Right hindlimb (tissue), 1 donor: ENCODE results near the gene FN3K.

Experiments
- DNase-seq: peaks from one replicate; pipeline ENCODE4 v3.0.0-alpha.2; 2018

FN3K gene

DNA sequence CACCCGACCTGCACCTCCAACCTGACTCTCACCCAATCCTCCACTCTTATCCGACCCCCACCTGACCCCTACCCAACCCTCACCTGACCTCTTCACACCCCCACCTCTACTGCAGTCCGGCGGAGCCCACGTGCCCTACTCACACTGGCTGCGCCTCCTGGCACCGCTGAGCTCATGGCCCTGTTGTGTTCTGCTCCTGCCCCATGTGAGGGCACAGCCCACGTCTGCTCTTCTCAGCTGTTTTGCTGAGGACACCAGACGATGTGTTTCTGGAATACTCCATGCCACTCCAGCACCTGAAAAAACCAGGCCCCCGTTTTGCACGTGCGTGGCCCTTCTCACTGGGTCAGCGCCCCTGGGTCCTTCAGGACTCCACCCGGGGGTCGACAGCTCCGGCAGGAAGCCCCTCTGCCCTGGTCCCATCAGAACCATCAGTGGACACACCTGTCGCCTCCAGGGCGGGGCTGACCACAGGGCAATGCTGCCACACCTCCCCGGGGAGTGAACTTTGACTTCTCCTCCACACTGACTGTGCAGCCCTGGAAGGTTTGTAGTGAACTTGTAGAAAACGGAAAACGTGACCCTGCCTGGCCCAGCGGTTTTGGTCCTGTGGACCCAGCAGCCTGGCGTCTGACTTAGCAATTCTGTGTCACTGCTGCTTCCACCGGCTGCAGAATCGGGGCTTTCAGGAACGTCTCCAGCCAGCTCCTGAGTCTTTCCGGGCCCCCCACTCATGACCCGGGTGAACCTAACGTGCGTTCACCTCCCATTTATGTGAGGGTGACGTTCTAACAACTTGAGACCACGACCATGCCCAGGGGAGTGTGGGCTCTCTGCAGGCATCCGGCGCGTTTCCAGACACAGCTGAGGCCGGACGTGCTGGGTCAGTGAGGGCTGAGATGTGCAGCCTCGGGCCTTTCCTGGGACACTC lies 31.2 kb upstream of the FN3K start:
- DNase-seq: no peak

DNA sequence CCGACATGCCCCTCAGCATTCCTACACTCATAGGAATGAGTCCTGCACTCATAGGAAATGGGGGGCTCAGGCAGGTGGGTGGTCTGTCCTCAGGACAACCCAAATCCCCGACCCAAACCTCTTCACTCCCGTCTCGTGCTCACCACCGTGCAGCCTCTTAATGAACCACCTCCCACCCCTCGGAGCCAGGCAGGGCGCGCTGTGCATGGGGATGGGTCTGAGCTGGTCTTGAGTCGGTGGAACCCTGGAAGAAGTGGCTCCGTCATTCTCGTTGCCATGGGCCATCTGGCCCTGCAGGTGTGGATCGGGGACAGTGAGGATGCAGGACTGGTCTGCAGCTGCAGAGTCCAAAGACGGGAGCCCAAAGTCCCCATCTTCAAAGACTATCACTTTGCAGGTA lies 30.5 kb upstream of the FN3K start:
- no peak for DNase-seq

DNA sequence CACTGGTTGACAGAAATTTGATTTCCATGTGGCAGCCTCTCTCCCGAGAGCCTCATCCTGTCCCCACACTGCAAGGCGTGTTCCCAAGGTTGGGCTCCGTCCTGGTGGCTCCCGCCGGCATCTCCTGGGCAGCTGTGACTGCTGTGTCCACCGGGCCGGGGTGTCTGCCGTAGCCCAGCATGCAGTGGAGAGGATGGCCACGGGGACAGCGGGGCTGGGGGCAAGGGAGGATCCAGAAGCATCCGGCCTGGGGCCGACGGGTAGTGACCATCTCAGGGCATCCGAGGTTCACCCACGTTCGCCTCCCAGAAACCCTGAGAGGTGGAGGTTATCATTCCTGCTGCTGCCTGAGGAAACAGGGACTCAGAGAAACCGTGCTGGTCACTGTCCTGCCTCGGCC lies 29.7 kb upstream of the FN3K start:
- DNase-seq: no peak

DNA sequence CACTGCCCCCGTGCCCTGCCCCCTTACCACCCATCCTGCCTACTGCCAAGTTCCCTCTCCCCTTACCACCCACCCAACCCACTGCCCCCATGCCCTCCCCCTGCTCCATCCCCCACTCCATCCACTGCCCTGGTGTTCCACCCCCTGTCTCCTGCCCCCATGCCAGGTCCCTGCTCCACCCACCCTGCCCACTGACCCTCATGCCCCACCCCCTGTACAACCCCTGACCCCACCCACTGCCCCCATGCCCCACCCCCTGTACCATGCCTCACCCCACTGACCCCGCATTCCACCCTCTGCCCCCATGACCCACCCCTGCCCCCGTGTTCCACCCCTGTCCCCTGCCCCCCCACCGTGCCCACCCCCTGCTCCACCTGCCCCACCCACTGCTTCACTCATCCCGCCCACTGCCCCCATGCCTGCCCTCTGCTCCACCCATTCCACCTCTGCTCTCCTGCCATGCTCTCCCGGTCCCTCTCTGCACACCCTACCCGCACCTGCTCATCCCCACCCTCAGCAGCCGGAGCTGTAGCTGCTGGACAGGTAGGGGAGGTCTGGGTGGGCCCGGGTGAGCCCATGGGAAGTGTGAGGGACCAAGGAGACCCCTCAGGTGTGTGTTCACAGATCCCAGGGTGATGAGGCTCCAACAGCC lies 26.3 kb upstream of the FN3K start:
- DNase-seq: no peak

DNA sequence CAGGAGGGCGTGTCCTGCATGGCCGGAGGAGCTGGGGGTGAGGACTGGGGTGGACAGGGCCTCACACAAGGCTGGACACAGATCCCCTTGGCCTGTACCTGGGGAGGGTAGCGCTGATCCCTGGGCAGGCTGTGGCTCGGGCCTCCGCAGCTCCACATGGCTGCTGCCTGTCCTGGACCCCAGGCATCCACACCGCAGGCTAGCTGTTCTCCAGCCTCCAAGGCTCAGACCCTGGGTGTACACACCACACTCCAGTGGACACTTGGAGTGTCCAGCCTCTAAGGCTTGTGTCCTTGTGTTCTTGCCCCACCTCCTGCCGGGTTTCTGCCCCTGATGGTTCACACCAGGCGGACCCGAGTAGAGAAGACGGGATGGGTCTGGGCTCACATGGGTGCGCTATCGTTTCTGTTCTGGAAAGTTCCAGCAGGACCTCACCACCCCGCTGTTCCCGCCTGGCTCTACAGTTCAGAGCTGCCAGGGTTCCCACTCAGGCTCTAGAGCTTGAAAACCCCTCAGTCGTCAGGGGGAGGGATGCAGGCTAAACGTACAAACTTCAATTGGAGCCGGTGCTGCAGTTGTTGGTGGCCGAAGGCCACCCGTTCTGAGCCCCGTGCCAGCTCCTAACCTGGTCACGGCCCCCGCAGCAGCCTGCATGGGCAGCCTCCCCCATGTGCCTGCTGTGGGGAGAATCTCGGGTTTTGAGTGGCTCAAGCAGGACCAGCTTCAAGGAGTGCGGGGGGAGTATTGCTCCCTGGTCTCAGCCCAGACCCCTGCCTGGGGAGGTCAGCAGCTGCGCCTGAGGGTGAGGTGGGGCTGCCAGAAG lies 25.5 kb upstream of the FN3K start:
- no peak for DNase-seq

DNA sequence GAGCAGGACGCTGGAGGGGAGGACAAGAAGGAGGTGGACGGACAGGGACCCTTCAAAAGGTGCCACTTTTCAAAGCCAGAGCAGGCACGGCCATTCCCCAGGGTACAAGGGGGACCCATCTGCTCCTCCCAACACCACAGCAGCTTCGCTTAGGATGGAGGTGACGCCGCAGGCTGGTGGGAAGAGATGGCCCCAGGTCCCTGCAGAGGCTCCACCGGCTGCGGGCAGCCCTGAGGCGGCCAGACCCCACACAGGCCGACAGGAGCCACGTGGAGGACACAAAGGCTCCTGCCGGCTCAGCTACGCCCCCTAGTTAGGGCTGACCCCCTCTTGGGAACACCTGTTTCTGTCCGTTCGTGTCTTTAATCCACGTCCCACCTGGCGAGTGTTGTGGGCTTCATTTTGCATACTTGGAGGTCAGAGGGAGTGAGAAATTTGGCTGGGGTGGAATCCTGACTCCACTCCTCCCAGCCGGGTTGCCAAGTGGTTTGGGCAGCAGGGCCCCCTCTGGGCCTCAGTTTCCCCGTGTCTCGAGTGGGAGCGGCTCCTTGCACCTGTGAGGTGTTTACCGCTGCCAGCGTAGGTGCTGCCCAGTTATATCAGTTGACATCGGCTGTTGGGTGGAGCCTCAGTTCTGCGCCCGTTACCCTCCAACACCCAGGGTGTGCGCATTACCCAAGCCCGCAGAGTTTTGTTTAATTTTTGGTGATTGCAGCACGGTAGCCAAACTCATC lies 24.7 kb upstream of the FN3K start:
- DNase-seq: no peak

DNA sequence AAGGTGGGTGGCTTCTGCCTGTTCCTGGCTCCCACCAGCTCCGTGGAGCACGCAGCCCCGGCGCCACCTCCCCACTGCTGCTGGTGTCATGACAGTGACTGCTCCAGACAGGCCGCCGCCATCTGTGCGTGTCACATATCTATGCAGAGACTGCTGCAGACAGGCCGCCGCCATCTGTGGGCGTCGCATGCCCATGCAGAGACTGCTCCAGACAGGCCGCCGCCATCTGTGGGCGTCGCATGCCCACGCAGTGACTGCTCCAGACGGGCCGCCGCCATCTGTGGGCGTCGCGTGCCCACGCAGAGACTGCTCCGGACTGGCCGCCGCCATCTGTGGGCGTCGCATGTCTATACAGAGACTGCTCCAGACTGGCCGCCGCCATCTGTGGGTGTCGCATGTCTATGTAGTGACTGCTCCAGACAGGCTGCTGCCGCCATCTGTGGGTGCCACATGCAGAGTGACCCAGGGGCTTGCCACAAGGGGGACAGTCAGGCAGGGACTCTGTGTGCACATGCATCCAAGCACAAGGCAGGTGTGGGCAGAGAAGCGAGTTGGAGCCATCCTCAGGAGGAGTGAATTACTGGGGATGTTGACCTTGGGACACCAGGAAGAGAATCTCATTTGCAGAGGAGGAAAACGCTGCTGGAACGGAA lies 22.2 kb upstream of the FN3K start:
- no peak for DNase-seq

DNA sequence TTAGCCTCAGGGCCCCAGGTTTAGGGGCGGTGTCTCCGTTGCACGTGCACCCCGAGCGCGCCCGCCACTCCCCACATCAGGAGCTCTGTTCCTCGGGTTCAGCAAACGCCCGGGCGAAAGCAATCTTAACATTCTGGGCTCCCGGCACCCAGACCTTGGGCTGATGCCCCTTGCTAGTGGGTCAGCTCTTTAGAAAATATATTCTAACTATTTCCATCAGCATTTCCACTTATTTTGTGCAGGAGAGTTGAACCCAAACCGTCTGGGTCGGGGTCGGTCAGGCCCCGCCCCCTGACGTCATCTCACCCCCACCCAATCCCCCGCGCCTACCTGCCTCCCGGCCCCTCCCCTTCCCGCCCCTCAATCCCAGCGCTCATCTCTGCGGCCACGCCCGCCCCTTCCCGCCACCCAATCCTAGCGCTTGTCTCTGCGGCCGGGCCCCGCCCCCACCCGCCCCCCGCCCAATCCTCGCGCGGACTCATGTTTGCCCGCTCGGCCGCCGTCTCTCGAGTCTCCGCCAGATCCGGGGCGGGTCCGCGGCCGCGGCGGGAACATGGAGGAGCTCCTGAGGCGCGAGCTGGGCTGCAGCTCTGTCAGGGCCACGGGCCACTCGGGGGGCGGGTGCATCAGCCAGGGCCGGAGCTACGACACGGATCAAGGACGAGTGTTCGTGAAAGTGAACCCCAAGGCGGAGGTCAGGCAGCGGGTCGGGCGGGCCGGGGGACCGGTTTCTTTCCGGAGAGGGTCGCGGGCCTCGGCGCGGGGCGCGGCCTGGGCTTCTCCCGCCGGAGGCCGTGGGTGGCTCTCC lies 19.0 kb upstream of the FN3K start, which contains the start of gene FN3KRP:
FN3KRP (plus strand) TSS at position 504 of the 808 bp plus-strand sequence; CDS start at position 554, 50 bp downstream.
- peak; percentile 98 for DNase-seq

DNA sequence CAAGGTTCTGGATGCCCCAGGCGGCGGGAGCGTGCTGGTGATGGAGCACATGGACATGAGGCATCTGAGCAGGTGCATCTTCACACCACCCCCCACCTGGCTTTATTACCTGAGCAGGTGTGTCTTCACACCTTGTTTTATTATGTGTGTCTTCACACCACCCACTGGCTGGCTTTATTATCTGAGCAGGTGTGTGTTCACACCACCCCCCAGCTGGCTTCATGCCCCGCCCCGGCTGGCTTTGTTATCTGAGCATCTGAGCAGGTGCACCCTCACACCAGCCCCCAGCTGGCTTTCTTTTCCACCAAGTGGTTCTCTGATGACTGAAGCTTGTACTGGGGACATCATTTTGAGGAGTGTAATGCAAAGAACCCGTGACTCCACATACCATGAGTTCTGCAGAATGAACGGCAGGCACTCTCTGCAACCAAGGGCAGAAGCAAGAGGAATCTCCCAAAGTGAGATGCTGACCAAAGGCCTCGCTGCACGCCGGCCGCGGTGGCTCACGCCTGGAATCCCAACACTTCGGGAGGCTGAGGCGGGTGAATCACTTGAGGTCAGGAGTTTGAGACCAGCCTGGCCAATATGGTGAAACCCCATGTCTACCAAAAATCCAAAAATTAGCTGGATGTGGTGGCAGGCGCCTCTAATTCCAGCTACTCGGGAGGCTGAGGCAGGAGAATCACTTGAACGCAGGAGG lies 16.3 kb upstream of the FN3K start:
- no peak for DNase-seq

DNA sequence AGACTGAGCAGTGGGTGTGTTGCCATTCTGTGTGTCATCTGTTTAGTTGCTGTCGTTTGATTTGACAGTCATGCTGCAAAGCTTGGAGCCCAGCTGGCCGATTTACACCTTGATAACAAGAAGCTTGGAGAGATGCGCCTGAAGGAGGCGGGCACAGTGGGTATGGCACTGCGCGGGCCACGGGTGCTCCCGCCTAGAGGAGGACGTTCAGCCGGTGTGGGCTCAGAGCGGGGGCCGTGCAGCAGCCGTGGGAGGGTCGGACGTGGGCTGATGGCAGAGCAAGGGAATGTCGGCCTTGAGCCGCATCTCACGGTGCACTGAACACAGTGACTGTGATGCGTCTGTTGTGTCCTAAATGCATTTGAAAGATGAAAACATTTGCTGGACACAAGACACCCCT lies 15.2 kb upstream of the FN3K start:
- no peak for DNase-seq

DNA sequence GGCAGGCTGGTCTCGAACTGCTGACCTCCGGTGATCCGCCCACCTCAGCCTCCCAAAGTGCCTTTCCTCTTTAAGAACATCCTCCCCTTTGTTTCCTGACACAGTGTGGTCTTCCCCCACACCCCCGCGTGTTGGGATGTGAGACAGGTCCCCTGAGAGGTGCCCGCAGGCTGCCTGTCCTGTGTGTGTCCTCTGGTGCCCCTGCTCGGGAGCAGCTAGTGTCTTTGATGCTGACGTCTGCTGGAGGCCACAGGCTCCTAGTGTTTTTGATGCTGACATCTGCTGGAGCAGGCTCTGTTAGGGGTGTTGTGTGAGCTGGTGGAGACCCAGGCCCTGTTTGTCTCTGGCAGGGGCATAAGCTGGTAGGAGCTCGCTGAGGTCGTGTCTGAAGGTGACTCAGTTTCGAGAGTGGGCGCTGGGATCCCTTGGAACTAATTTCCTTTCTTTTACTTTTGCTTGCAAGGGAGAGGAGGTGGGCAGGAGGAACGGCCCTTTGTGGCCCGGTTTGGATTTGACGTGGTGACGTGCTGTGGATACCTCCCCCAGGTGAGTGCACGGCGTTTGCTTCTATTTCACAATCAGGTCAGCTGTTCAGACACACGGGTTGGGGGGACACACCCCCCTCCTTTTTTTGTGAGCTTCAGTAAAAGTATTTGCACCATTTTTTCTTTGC lies 12.9 kb upstream of the FN3K start:
- DNase-seq: no peak

DNA sequence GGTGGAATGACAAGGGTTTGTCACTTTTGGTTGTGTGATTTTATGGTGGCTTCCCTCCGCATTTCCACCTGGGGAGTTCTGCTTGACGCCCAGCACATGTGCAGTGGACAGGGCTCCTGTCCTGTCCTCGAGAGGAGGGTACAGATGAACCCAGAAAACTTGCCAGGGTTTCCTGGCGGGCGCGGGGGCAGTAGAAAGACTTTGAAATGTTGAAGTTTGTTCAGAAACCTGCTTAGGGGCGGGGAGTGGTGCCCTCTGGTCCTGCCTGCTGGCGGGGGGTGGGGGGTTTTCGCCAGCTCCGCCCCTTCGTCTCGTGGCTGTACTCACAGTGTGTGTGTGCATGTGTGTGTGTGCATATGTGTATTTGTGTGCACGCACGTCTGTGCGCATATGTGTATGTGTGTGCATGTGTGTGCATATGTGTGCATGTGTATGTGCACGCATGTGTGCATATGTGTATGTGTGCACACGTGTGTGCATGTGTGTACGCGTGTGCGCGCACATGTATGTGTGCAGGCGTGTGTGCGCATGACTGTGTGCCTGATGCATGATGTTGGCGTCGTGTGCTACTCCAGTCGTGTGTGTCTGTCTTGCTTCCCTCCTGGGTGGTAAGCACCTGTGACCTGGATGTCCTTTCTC lies 12.1 kb upstream of the FN3K start:
- no peak for DNase-seq

DNA sequence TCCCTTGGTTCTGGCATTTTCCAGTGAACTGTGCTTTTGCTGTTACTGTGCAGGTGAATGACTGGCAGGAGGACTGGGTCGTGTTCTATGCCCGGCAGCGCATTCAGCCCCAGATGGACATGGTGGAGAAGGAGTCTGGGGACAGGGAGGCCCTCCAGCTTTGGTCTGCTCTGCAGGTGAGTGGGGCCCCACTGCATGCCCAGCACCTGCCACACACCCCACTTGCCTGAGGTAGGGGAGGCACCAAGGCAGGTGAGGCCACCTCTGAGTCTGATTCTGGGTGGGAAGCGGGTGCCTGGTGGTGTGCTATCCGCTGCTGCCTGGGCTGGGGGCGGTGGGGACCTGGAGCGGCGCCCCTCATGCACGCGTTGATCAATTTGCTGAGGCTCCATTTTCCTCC lies 9.0 kb upstream of the FN3K start:
- DNase-seq: no peak

DNA sequence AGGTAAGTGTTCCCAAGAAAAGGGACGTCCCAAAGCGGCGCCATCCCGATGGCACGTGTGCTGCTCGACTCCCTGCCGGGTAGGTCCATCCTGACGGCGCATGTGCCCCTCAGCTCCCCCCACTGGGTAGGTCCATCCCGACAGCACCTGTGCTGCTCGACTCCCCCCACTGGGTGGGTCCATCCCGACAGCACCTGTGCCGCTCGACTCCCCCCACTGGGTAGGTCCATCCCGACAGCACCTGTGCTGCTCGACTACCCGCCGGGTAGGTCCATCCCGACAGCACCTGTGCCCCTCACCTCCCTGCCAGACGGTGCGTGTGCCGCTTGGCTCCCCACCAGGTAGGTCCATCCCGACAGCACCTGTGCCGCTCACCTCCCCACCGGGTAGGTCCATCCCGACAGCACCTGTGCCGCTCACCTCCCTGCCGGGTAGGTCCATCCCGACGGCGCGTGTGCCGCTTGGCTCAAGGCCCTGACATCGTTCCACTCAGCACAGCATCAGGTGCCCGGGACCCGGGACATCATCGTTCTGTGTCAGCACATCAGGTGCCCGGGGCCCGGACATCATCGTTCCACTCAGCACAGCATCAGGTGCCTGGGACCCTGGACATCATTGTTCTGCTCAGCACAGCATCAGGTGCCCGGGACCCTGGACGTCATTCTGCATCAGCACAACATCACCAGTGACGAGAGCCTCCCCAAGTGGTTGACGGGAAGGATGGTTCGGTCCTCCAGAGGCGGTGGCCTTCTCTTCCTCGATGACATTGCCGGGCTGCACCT lies 5.7 kb upstream of the FN3K start:
- DNase-seq: no peak

DNA sequence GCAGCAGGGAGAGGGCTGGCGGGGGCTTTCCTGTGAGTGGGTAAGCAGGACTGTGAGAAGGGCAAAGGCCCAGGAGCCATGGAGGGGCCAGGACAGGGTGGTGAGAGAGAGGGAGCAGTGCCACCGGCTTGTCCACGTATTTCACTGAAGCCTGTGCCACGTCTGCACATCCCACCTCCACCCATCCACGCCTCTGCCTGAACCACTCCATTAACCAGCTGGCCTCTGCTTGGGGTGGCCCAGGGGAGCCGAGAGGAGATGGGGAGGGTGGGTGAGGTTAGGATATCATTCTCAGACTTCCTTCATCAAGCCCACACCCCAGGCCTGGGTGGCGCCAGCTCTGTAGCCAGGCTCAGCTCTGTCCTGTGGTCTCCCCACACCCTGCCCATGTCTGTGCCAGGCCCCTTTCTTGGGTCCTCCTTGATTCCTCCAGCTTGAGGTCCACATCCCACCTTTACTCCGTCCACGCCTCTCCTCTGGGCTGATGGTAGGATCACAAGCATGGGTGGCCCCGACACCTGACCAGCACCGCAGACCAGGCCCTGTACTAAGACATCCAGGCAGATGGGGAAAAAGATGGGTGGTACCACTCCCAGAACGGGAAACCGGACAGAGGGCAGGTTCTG lies 3.2 kb upstream of the FN3K start:
- DNase-seq: no peak

DNA sequence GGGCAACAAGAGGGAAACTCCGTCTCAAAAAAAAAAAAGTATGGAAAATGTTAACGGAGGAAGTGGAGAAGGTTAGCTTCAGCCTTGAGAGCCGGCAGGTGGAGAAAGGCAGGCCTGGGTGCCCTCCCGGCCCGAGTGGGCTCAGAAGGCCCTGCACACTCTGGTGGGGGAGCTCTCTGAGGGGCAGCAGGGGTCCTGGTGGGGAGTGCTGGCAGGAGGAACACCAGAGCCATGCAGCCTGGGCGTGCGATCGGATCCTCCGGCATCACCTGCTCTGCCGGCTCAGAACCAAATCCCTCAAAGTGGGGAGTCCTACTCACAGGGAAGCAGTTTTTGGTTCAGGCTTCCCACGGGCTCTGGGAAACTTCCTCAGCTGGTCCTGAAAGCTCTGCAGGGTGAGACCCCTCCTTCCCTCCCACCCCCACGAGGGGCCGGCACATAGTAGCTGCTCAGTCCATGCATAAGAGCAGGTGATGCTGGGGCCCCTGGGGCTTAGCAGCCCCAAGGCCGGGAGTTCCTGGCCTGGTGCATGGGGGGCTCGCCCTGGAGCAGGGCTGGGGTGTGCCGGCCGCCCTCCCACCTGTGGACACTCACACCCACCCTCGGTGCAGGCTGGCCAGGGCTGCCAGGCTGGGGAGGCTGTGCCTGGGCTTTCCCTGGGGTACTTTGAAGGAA lies 1.2 kb downstream of the FN3K start:
- DNase-seq: no peak
